GM18511 (cell line): Measurements from ENCODE around the gene IGF1R.
"Not testable (repeated sequence)": the region's sequence is repeated elsewhere in the genome, so short reads cannot be mapped to it uniquely, and the experiment has no call there.

ENCODE experiments used
- ATAC-seq: cut with Tn5 transposase; IDR thresholded peaks from one replicate; pipeline ENCODE4 v1.9.1; 2021; ENCODE audit warnings: mild to moderate bottlenecking, moderate library complexity; ENCODE audit not compliant: unreplicated experiment

Gene IGF1R

DNA sequence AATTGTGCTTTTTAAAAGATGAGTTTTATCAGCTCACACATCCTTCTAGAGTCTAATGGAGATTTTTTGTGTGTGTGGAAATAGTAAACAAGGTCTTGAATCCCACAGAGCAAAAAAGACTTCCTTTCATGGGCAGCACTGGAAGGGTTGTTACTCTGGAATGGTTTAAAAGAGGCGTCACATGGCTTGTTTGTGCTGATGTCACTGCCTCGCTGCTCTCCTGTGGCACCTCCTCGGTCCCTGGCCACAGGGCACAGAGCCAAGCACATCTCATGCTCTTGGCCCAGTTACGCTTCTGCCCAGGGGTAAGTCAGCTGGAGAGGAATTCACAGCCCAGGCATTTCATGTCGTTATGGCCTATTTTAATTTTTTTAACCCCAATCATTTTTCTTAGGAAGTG is 306.1 kb downstream of the IGF1R start:
- ATAC-seq, result no peak

DNA sequence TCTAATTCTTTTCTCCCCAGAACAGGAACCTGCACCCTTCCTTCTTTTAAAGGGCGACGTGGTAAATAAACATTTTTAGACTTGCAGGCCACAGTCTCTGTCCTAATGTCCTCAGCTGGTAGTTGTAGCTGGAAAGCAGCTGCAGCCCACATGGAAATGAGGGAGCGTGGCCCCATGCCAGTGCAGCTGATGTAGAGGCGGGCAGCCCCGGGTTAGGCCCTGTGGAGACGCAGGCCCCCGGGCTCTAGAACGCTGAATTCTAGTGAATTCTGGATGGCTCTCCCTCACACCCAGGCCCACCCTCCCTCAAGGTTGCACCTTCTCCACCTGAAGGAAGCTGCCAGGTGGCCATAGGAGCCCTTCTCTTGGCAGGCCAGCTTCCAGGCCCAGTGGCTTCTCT is 307.0 kb downstream of the IGF1R start:
- no peak for ATAC-seq

DNA sequence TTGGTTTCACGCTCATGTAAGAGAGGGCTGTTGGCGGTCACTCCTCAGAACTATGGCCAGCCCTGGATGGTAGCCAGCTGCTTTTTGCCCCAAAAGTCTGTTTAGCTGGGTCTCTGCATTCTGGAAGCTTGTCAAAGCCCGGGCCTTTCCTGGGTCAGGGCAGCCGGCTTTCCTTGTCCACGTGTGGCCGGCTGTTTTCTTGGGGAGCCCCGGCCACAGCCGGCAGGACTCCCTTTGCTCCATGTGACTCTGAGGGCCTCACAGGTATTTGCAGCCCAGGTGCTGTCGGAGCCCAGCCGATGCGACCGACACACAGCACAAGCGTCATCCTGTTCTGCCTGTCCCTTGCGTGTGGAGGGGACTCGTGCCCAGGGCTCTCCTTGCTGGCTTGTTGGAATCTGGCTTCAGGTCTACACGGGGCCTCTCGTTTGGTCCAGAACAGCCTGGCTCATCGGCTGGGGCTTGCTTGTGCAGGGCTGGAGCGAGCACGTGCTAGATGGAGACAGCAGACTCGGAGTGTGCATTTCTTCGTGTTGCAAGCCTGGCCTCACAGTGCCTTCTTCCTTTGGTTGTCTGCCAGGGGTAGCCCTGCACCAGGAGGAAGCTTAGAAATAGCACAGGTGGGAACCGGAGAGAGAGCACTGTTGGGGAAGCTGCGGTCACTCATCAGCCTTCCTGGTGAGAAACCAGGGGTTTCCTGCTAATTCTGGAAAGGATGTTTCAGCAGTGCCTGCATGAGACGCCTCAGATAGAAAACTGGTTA is 307.8 kb downstream of the IGF1R start:
- ATAC-seq, result no peak

- no peak for ATAC-seq
Observed at GRCh38 chr15:98956796-98957553, 308.6 kb downstream of the IGF1R start.

- no peak for ATAC-seq
Observed at GRCh38 chr15:98957655-98958054, 309.3 kb downstream of the IGF1R start.

- no peak for ATAC-seq
Observed at GRCh38 chr15:98958076-98958475, 309.7 kb downstream of the IGF1R start.

DNA sequence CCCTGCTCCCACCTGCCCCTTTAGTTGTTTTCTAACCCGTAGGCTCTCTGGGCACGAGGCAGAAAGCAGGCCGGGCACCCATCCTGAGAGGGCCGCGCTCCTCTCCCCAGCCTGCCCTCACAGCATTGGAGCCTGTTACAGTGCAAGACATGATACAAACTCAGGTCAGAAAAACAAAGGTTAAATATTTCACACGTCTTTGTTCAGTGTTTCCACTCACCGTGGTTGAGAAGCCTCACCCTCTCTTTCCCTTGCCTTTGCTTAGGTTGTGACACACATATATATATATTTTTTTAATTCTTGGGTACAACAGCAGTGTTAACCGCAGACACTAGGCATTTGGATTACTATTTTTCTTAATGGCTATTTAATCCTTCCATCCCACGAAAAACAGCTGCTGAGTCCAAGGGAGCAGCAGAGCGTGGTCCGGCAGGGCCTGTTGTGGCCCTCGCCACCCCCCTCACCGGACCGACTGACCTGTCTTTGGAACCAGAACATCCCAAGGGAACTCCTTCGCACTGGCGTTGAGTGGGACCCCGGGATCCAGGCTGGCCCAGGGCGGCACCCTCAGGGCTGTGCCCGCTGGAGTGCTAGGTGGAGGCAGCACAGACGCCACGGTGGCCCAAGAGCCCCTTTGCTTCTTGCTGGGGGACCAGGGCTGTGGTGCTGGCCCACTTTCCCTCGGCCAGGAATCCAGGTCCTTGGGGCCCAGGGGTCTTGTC is 310.7 kb downstream of the IGF1R start:
- no peak for ATAC-seq

DNA sequence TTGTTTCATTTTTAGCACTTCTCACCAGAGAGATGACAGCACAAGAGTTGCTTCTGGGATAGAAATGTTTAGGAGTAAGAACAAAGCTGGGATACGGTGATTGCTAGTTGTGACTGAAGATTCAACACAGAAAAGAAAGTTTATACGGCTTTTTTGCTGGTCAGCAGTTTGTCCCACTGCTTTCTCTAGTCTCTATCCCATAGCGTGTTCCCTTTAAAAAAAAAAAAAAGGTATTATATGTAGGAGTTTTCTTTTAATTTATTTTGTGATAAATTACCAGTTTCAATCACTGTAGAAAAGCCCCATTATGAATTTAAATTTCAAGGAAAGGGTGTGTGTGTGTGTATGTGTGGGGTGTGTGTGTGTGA is 311.3 kb downstream of the IGF1R start:
- no peak for ATAC-seq

- ATAC-seq, result no peak
Observed at GRCh38 chr15:98960555-98961050, 312.3 kb downstream of the IGF1R start.

DNA sequence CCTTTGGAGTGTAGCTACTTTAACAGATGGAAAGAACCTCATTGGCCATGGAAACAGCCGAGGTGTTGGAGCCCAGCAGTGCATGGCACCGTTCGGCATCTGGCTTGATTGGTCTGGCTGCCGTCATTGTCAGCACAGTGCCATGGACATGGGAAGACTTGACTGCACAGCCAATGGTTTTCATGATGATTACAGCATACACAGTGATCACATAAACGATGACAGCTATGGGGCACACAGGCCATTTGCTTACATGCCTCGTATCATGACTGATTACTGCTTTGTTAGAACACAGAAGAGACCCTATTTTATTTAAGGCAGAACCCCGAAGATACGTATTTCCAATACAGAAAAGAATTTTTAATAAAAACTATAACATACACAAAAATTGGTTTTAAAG is 315.1 kb downstream of the IGF1R start:
- ATAC-seq, result no peak

DNA sequence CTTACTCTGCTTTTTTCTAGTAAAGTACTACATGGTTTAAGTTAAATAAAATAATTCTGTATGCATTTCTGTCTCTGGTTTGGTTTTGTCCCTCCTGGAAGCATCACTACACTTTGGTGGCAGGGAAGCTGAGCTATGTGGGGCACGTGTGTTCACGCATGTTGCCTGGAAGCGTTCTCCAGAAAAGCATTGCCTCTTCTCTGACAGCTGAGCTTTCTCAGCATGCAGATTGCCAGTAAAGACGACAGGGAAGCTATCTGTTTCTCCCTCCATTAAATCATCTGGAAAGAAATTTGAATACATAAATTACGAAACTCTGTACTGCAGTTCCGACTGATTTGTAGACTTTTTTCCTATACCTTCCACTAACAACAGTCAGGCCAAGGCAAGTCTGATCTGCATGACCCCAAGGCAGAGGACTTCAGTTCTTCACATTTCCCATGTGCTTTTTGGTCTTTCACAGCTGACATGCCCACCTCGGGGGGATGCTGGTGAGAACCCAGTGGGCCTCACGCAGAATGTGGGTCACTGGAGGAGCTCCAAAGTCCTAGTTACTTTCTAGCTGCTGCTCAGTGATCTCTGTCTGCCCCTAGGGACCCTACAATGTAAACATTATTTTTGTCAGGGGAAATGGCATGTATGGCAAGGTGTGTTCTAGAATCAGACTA is 316.3 kb downstream of the IGF1R start:
- ATAC-seq, result no peak

- not testable (repeated sequence) for ATAC-seq
Observed at GRCh38 chr15:98965134-98965491, 316.8 kb downstream of the IGF1R start.

DNA sequence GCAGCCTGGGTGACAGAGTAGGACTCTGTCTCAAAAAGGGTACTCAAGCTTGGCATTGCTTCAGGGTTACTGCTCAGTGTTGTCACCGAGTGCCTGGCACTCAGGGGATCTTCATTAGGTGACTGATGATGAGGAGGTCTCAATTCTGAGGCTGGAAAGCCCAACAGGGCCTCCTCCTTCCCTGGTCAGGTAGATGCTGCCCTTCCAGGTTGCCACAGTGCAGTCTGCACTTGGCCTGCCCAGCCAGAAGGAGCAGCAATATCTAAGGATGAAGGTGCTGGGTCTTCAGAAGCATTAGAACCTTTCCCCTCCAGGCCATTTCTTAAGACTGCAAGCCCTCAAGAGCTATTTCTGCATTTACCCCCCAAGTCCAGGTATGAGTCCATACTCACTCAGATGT is 317.3 kb downstream of the IGF1R start:
- no peak for ATAC-seq

DNA sequence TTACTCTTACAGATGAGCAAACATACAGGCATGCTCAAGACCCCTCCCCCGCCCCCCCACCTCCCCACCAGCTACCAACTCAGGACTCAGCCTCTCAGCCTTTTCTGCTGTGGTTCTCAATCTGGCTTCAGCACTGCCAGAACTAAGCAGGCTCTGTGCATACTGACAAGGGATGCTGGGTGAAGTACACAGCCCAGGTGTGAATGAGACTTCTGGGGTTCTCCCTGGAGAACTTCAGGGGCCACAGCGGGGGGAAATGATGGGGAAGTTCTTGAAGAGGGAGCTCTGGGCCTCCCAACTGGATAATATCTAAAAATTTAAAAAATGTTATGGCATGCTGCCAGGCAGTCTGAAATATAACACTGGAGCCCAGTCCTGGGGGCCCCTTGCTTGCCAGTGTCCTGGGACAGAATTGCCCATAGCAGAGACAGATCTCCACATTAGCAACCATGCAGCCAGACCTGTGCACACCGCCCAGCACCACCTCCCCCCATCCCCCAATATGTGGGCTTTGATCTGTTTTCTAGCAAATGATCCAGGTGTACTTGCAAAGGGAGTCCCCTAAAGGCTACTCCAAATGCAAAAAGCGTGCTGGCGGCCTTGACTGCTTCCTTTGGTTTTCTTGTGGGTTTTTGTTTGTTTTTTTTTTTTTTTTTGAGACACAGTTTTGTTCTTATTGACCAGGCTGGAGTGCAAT is 317.9 kb downstream of the IGF1R start:
- ATAC-seq, result no peak

- no peak for ATAC-seq
Observed at GRCh38 chr15:98967096-98967495, 318.8 kb downstream of the IGF1R start.

GRCh38 chr15:98967916-98968315 is 319.6 kb downstream of the IGF1R start:
- no peak for ATAC-seq

- no peak for ATAC-seq
Observed at GRCh38 chr15:98968576-98968975, 320.2 kb downstream of the IGF1R start.

GRCh38 chr15:98969126-98969735 is 320.9 kb downstream of the IGF1R start:
- ATAC-seq, result no peak

DNA sequence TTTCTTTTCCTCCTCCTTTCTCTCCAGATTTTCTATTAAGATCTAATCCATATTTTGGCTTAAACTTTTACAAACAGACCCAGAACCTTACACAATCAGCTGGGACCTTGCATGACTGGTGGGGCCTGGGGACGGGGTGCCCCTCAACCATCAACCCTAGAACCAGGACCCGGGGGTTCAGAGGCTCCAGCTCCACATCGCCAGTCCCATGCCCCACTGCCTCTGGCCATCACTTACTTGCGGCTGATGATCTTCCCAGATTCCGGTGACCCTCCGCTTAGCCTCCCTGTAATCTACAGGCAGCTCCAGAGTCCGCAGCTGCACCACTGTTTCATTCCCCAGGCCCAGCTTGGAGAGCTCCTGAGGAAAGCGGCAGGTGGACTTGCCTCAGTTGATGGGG is 322.5 kb downstream of the IGF1R start:
- no peak for ATAC-seq

DNA sequence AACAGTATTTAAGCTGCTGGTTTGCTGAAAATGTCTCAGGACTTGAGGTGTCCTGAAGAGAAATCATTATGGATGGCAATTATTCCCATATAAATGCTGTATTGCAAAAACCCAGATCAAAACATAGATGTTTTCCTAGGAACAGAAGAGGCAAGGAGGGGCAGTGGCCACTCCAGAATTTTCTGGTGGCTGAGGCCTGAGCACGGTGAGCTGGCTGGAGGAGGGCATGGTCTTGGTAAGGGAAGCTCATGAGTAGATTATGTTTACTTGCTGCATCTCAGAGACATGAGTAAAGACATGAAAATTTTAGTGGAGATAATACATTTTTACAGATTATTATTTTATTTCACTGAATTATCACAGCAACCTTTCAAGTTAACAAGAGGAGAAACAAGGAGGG is 328.2 kb downstream of the IGF1R start:
- no peak for ATAC-seq
